H1 (cell line): Measurements from ENCODE around the gene VAX1.

Experiments used
- CHD2 ChIP-seq: IDR thresholded peaks from 2 replicates; pipeline ENCODE4 v1.6.1; 2012; ENCODE audit warnings: low read length, improper control_type of control experiment
- CTCF ChIP-seq, 3 experiments: IDR thresholded peaks; 1 replicate in 2 of 3; 2 replicates in 1 of 3; pipeline versions ENCODE4 v1.5.1 to v1.6.1; 2011; ENCODE audit warnings: low read length in 3 of 3, mild to moderate bottlenecking in 3 of 3, inconsistent platforms in 2 of 3, low read depth in 1 of 3, moderate library complexity in 1 of 3; ENCODE audit not compliant: insufficient read depth in 1 of 3; ENCODE audit errors: control extremely low read depth in 1 of 3
- E2F6 ChIP-seq: IDR thresholded peaks from 2 replicates; pipeline ENCODE4 v1.6.1; 2012; ENCODE audit warnings: inconsistent platforms
- EZH2 ChIP-seq: fragments of 200-600 bp; sonication (generic); IDR thresholded peaks from 2 replicates; pipeline ENCODE4 v1.7.1; 2012; ENCODE audit warnings: low read depth, mild to moderate bottlenecking, moderate library complexity, low read length, inconsistent platforms; ENCODE audit not compliant: severe bottlenecking
- PHF8 ChIP-seq: fragments of 200-600 bp; sonication (generic); conservative IDR thresholded peaks from 2 replicates; pipeline ENCODE4 v1.7.1; 2012; ENCODE audit warnings: low read depth, mild to moderate bottlenecking, inconsistent platforms, low read length, moderate library complexity
- POLR2A ChIP-seq, 2 experiments: IDR thresholded peaks; 1 replicate in 1 of 2; 2 replicates in 1 of 2; pipeline ENCODE4 v1.6.1; 2011; ENCODE audit warnings: low read depth in 2 of 2, low read length in 2 of 2, mild to moderate bottlenecking in 2 of 2; ENCODE audit errors: control extremely low read depth in 1 of 2
- POLR2AphosphoS5 ChIP-seq: IDR thresholded peaks from 2 replicates; pipeline ENCODE4 v1.6.1; 2011; ENCODE audit warnings: low read depth, low read length

DNA sequence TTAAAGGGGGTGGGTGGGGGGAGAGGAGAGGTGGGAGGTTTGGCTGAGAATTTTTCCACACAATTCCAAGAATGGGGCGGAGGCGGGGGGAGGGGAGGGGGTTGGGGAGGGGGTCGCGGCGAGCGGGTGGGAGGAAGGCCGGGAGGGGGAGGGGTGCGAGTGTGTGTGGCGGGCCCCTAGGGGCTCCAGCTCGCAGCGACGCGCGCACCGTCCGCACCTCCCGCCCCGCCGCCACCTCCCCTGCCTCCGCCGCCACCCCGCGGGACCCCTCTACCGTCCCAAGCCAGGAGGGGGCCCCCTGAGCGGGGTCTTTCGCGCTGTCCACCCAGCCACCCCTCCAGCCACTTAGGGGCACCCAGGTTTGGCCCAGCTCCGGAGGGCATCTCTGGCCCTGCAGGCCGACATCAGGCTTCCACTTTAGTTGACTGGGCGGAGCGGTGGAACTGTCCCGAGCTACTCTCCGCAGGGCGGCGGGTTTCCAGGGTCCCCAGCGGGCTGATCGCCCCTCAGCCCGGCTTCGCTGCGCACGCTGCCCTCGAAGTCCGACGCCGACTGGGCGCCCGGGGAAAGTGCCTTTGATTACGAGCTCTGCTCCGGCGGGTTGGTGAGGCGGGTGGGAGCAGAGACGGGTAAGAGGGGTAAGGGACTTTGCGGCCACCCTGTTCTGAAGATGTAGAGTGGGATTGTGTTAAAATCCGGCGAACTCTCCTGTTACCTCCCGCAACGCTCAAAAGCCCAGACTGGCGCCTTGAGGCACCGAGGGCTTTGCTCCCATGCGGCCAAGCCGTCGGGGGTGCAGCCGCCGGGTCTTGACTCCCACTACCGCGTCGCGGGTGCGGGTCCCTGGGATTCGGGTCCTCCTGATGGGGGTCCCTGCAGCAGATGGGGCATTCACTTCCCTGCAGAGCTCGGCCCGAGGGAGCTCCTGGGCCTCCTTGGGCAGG is 1.8 kb upstream of the VAX1 start:
- TF ChIP-seq CTCF (IDR thresholded peaks at IDR 0.05; ENCODE audit: control extremely low read depth in 1 of 3, insufficient read depth in 1 of 3, low read depth in 1 of 3, low read length in 3 of 3) (no peak), PHF8 (no peak), POLR2AphosphoS5 (no peak), CHD2 (no peak), EZH2 (peak; percentile 95), POLR2A (IDR thresholded peaks at IDR 0.05; ENCODE audit: control extremely low read depth in 1 of 2, low read depth in 2 of 2, low read length in 2 of 2) (no peak), E2F6 (0 out of 2 replicates have a peak, but pooled peaks have one; percentile 14)
